ENCODE measurements around the gene GLP1R.

GLP1R gene

DNA sequence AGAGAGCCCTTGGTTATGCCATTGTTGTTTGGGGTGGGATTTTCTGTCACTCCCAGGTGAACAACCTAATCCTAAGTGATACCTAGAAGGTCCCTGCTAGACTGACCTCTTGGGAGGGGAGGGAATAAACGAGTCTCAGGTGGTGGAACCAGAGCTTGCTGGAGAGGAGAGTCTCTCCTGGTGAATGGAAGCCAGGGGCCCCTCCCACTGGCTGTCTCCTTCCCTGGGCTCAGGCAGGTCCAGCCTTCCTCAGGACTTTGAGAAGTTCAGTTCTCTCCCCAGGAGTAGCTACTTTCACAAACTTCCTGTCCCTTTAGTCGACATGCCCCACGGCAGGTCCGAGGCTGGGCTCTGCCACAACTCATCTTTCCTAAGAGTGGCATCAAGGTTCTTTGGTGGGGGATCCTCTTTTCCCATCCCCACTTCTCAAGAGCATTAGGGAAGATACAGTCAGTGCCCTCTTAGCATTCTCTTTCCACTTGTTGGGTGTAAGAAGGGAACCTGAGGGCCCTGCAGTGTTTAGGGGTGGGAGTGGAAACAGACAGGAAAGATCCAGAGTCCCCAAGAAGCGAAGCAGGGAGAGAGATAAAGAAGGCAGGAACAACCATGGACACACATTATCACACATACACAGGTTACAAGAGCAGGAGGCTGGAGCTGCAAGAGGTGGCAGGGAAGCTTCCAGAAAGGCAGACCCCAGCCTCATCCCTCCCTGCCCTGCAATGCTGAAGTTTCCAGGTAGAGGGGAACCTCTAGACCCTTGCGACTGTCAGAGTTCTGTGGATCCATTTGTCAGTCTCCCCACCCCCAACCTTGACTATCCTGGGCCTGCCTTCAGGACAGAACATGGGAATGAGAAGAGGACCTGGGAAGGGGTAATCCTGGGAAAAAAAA lies 900 bp upstream of the GLP1R start:
- no peak for DNase-seq

DNA sequence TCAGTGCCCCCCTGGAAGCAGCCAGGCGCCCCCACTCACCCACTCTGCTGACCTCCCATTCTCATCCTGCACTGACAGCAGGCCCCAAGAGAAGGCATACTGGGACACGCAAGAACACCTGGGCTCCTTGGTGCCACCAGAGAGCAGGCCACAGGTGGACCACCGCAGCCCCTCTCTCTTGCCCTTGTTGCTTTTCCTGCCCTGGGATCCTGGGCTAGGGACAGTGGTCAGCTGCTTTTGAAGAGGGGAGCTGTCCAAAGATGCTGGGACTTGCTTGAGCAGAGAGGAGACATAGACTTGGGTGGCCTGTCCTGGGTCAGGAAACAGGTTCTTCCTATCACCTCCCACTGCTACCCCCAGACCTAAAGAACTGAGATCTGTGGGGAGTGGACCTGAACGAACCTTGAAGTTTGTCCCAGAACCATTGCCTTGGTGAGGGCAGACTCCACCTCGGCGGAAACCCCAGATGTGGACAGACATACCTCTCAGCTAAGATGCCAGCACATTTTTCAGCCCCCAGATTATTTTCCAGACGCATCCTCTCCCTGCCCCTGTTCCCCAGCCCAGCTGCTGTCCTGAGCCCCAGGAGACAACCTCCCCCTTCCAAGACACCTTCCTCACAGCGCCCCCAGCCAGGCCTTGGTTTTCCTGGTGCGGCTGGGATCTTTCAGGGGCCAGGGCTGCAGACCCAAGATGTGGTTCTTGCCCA lies 1.1 kb downstream of the GLP1R start:
- no peak for DNase-seq

DNA sequence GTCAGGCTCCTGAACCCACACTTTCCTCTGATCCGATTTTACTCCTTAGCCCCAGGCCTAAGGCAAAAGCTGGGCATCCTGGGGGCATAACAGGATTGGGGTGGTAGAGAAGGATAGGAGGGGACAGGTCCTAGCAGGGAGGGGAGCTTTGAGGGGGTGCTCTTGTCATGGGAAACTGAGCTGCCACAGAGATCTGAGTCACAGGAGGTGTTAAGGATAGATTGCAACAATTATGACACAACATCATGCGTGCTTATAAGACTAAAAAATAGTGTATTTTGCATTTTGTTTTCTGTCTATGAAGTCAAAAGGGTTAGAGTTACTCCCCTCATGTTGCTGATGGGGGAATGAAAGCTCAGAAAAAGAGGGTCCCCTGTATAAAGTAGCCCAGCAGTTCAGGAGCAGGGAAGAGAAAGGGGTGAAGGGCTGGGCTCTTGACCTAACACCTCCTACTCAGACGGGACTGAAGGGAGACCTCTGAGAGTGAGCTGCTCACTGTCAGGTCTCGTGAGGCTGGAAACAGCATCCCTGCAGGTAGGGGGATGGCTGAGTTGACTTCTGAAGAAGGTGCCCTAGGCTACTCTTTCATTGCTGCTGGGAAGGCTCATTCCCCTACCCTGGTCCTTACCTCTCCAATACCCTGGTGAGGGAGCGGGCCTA lies 2.0 kb downstream of the GLP1R start:
- peak; percentile 36 for DNase-seq

DNA sequence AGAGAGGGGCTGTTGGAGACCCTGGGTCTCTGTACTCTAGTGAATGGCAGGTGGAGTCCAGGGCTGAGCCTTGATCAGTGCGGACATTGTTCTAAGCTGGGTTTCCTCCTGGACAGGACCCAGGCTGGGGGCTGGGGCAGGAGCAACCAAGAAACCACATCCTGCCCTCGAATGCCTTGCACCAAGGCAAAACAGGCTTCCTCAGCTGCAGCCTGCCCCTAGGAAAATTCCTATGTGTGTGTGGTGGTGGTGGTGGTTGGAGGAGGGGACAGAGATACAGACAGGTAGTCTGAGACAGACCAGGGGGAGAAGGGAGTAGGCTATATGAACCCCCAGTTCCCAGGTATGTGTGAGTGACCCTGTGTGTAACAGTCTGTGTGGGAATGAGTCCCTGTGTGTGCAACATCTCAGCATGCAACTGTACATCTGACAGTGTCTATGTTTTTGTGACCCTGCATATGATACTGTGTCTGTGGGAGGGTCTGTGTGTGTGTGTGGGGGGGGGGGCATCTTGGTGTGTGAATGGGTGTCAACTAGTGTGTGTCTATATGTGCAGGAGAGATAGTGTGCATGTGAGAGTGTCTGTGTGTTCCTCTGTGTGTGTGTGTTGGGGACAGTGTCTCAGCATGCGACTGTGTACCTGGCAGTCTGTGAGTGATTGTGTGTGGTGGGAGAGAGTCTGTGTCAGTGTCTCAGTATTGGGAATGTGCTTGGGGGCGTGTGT lies 3.0 kb downstream of the GLP1R start:
- no peak for DNase-seq

DNA sequence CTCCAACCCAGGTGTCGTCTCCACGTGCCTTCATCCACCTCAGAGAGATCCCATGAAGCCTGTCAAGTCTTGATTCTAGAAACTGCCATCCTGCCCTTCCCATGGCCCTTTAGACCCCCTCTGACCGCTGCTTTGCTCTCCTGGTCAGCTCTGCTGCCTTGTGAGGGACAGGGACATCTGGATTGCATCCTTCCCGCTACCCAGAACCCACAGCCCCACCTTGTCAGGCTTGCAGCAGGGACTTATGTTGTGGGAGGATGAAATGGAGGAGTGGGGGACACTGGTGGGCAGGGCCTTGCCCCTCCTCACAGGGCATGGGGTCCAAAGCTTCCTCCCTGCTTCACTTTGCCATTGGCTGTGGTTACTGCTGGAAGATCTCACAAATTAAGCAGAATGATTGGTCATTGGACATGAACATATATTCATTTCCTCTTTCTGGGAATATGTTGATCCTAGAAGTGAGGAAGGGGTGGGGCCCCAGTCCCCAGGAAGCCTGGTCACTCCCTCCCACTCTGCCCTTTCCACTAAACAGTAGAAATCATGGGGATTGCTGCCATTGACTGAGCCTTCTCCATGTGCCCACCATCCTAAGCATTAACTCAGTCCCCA lies 4.5 kb downstream of the GLP1R start:
- DNase-seq = no peak

DNA sequence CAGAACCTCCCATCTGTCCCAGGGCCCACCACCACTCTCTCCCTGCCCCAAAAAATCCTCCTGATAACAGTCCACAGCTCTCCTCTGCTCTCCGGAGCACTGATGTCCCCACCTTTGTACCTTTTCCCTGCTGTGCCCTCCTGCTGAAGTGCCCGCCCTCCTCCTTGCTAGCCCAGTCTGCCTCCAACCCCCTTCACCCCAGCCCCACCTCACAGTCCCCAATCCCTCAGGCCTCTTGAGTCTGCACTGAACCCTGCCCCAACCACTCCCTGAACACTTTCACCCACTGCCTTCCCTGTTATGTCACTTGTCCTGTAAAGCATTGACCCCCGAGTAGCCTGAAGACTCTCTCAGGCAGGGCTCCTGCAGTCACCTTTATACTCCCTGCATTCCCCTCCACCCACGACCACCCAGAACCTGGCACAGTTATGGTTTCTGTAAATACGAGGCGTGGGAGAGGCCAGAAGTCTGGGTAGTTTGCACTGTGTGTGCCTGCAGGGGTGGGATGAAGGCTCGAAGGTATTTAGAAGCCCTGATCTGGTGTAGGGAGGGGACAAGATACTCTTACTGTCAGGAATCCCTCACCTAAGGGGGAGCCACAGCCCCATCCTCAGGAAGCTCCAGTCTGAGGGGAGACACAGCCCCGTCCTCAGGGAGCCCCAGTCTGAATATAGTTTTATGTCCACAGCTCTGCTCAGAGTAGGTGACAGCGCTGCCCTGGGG lies 5.4 kb downstream of the GLP1R start:
- no peak for DNase-seq

DNA sequence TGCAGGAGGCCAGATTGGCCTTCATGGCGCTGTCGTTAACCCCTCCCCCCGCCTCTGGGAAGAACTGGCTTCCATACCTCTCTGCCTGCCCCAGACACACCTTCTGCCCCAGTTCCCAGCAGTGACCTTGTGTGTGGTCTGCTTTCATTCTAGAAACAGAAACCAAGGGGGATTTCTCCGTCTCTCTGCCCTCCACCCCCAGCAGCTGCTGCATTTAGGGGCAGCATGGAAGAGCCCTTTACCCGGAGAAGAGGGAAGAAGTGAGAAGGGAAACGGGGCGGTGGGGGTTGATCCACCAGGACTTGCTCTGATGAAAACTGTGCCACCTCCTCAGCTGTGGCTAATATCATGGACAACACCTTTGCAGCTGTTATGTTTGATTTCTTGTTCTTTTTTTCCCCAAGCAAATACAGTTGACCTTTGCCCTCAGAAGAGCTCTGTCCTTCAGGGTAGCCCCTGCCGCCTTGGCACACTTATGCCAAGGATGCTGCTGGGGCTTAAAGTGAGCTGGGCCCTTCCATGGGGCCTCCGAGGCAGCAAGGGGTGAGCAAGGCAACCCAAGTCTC lies 6.1 kb downstream of the GLP1R start:
- no peak for DNase-seq

DNA sequence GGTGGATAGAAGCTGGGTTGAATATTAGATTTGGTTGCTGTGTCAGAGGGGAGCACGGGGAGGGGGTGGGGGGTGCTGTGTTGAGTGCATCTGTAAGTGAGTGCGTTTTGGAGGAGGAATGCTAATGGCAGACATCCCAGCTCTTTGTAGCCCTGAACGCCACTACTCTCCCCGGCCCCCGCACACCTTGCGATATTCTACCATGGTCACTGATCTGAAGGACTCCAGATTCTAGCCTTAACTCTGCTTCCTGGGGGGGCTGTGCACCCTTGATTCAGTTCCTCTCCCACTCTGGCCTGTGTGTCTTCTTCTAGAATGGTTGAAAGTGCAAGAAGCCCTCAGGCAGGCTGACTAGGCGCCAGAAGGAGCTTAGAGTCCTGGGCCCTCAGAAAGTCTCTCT lies 7.1 kb downstream of the GLP1R start:
- DNase-seq = no peak

DNA sequence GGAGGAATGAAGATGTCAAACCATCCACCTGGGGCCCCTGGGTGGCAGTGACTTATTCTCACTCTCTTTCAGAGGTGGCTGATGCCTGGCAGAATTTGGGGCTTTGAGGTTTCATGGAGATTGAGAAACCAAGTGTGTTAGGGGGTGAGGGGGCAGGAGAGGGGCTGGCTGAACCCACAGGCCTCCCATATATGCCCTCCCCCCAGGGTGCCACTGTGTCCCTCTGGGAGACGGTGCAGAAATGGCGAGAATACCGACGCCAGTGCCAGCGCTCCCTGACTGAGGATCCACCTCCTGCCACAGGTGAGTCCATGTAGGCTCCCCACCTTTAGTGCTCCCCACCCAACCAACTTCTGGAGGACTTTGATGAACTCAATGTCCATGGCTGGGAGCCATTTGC lies 7.6 kb downstream of the GLP1R start:
- DNase-seq = no peak

DNA sequence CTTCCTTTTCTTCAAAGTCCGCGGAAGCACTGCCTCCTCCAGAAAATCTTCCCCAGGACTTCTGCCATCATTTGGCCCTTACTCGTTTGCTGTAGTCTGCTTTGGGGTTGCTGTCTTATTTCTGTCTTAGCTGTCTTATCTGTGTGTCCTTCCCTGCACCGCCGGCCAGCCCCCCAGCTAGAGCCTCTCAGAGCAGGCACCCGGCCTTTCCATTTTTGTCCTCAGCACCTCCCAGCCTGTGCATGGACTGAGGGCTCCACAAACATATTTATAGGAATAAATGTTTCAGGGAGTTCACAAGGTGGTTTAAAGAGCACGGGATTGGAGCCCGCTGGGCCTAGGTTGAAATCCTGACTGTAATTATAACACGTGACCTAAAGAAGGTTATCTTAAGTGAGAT lies 8.1 kb downstream of the GLP1R start:
- DNase-seq = no peak

DNA sequence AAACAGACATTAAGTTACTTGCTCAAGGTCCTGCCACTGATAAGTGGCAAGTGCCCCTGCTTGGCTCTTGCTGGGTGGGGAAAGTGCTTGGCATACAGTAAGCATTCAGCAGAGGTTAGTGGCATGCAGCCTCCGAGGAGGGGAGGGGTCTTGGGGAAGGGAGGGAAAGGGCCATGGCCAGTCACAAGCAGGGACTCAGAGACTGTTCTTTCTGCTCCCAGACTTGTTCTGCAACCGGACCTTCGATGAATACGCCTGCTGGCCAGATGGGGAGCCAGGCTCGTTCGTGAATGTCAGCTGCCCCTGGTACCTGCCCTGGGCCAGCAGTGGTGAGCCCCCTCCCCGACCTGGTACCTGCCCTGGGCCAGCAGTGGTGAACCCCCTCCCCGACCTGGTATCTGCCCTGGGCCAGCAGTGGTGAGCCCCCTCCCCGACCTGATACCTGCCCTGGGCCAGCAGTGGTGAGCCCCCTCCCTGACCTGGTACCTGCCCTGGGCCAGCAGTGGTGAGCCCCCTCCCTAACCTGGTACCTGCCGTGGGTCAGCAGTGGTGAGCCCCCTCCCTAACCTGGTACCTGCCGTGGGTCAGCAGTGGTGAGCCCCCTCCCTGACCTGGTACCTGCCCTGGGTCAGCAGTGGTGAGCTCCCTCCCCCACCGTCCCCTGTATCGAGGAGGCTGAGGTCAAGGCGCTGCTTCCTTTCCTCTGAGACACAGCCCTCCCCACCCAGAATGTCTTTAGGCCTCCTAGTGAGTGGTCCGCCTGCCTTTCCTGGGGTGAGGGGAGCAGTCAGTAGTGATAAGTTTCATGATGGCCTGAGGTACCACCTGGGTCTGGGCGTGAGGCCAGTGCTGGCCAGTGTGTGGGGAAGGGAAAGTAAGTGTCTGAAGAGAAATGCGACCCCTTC lies 8.9 kb downstream of the GLP1R start:
- no peak for DNase-seq

DNA sequence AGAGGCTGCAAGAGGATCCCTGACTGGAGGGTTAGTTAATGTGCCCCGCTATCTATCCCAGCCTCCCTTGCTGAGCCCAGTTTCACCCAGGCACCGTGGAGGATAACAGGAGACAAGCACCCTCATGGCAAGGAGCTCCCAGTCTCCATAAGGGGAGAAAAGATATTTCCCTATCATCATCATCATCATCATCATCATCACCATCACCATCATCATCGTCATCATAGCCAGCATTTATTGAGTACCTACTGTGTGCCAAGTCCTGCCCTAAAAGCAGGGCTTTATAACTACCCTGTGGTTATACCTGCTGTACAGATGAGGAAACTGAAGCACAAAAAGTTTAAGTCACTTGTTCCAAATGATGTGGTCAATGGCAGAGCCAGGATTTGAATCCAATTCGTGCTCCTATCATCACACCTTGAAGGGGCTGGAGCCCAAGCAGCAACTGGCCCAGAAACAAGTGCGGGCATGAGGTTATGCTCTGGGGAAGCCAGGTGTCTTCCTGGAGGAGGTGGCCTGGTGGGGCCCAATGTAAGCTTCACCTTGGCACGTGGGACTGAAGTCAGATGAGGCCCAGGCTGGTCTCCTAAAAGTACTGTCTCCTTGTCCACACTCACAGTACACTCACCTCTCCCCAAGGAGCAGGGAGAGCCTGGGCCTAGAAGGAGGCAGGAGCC lies 10.0 kb downstream of the GLP1R start:
- no peak for DNase-seq

DNA sequence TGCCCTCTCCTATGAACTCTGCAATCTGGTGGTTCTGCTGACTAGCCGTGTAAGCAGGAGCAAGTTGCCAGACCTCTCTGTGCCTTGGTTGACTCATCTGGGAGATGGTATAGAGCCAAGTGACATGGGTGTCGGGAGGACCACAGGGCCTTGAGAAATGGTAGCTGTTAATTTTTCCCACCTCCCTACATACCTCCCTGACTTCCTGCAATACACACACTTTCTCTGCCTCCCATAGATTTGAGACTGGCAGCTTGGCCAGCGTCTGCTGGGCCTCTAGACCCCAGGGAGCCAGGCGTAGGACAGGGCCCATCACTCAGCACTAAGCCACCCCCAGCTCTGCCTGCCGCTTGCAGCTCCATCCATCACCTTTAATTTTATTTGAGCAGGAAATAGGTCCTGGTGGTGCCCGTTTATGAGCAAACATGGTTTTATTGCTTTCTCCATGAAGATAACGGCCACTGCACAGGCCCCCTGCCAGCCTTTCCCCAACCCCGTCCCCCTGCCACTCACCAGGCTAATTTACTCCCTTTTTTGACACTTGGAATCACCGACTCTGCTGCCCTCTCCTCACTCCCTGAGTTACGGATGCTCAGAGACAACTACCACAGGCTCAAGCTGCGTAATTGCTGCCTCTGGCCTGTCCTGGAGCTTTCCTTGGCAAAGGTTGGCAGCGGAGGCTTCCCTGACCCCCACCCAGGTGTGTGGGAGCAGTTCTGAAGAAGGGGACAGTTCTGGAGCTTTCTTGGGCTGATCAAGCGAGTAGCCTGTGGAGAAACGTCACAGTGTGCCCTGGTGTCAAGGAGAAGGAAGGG lies 11.1 kb downstream of the GLP1R start:
- DNase-seq = no peak

DNA sequence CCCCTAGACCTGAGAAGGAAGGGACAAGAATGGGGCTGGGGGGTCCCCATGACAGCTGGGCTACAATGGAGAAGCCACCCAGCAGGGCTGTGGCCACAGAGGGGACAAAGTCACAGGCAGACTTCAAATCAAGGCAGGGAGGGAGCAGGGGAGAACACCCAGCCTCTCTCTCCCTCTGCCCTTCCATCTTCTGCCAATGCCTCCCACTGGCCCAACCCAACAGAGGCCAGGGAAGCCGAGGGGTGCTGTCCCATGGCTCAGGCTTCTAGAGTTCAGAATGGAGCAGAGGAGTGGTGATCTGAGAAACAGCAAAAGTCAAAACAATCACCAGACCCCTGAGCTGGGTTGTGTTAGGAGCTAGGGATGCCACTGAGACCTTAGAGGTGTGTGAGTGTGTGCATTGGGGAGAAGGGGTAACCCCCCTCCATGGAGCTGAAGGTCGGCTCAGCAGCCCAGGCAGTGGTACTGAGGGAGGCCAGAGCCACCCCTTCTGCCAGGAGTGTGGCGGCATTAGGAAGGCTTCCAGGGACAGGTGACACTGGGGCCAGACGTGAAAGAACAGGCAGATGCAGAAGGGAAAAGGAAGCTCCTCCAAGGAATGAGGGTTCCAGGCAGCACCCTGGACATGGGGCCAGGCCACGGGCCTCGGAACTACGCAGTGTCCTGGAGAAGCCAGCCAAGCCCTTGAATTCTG lies 12.0 kb downstream of the GLP1R start:
- DNase-seq = no peak

DNA sequence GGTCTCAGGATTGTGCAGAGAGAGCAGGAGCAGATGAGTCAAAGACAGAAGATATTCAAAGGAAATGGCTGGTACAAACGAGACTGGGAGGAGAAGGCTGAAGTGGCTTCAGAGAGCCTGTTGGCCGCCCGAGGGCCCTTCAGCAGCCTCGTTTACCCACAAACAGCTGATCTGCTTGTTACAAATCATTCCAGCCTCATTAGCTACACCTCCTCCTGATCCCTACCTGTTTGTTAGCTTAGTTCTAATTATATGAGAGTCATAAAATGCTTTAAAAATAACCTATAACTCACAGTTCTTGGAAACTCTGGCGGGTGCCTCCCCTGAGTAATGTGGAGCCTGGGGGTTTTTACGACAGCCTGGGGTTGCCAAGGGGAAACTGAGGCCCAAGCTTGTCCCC lies 12.6 kb downstream of the GLP1R start:
- no peak for DNase-seq

DNA sequence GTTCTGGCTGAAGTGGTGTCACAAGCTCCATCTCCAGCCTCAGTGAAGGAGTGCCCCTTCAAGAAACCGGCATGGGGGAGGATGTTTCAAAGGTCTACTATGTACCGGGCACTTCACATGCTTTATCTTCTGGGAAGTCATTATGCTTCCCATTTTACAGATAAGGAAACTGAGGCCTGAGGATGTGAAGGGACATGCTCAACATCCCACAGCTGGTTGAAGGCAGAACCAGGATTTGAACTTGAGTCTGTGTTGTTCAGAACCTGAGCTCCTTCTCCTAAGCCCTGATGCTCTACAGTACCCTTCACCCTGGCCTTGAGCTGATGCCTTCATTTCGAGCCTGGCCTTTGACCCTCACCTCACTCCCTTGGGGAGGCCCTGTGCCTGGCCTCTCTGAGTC lies 13.0 kb downstream of the GLP1R start:
- no peak for DNase-seq

DNA sequence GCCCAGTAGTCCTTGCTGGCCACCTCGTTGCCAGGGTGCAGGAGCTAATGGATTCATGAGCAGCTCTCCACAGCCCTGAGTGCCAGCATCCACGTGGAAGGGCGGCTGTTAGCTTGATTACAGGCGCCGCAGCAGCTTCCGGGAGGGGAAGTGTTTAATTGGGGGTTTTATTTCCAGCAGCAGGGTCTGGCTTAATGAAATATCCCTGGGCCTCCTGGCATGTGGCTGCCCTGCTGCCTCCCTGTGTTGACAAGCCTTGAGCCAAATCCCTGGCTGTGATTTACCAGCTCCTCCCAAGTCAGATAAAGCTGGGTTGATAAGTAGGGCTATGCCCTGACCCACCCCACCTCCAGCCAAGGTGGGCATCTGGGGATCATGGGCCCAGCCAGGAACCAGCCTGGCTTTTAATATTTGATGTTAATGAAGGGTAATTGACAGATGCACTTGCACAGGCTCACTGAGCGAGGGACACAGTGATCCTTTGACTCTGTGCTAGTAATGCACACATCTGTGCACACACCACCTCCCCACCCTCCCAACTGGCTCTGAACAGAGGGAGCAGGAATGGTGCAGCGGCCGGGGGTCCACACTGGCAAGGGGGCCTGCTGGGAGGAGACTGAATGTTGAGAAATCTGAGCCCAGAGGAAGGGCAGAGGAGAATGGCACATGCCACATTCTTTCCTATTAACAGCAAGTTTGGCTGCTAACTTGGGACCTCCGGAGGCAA lies 13.6 kb downstream of the GLP1R start:
- no peak for DNase-seq

DNA sequence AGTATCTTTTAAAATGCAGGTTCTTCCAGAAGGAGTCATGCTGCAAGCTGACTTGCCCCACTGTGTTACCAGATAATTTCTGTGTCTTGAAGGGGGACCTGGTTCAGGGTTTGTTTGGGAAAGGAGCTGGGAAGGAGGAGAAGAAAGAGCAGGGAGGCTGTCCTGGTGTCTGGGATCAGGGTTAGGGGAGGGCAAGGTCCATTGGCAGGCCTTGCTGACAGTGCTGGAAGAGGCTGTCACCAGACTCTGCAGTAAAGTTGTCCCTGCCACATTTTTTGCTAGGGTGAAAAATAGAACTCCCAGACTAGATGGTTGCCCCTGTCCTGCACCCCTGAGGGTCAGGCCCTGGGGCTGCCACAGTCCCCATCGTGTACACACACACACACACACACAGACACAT lies 14.9 kb downstream of the GLP1R start:
- DNase-seq = no peak
